ENCODE data around the gene SOWAHA. TPM values are rescaled to one million over a fixed set of nuclear protein-coding genes. Genes with fewer than 3 reads are reported as not detected.

SOWAHA gene
- total RNA-seq (2021) (not detected in 2 replicates), Bru-seq, nascent RNA (not detected), BruChase-seq, experiment 1, labeled RNA remaining after a 2-hour chase (percentile 25 among the genes with signal in this experiment), BruChase-seq, experiment 2, labeled RNA remaining after a 6-hour chase (percentile 14 among the genes with signal in this experiment)
- long read RNA-seq, result 0 reads

DNA sequence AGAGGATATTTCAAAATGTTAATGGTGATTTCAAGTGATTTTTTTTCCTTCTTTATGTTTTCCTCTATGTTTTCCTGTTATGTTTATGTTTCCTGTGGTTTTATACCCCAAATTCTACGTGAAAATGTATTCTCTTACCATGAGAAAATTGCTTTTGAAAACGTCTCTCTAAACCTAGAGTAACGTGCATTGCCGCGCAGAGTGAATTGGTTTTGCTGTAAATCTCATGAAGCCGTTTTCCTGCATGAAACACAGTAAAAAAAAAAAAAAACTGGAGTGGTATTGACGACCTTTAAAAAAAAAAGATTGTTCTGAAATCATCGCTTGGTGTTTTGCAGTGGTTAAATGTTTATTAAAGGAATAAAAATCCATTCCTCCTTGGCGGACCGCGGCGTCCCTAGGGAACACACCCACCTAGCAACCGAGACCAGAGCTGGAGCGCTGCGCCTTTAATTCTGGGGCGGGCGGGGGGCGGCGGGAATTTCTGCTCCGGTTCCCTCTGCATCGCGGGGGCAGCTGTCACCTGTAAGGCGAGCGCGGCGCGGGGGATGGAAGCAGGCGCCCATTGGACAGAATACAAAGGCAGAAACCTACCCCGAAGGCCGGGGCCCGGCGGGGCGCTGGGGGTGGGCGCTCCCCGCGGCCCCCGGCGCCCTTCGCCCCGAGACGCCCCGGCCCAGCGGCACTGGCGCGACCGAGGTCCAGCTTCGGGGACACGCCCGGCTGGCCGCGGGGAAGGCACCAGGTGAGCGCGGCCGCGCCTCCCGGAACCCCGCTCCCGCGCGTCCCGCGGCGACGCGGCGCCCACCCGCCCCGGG, at the start of gene SOWAHA:
Gene SOWAHA (plus strand): TSS at position 522 of the 818 bp plus-strand sequence. CDS start 320 bp downstream, outside the sequence.
- H4K20me1 ChIP-seq (ENCODE audit: insufficient read depth), result no peaks in the 10 kb centered on the region
- H3K4me2 ChIP-seq, result peak within 1 kb of the TSS; percentile 84
- peak in 1 of 2 experiments; percentile 19 for DNase-seq
- H3K79me2 ChIP-seq (ENCODE audit: low read depth), result no peaks in the 10 kb centered on the region
- no peak within 1 kb of the TSS for H3K27ac ChIP-seq
- TF ChIP-seq CTCF (conservative IDR thresholded peaks at IDR 0.05) (no peak), EZH2 (IDR thresholded peaks at IDR 0.05; ENCODE audit: low read depth) (no peak)
- H3K9me3 ChIP-seq (ENCODE audit: insufficient read depth, low read depth), result no peaks in the 10 kb centered on the region
- ChIA-PET POLR2A (ENCODE audit: unreplicated experiment) (interaction anchor here (0.6 kb wide), 1 partner anchor 32 kb away, joined by 11 read pairs; no protein-coding TSS in a partner anchor), CTCF (interaction anchor here (0.6 to 0.7 kb wide), 2 partner anchors 39 to 42 kb away, joined by 3 to 4 read pairs; no protein-coding TSS in a partner anchor)
- H2AFZ ChIP-seq, result peak within 1 kb of the TSS; percentile 65
- BruUV-seq (replicated peaks), result no TSS peak
- H3F3A ChIP-seq (ENCODE audit: insufficient read depth, low read depth), result peaks cover 14% of the 10 kb centered on the region; the same call in 1 of the 2 replicates
- intact Hi-C loops (cut with micrococcal nuclease; ENCODE audit: unreplicated experiment), result loop anchor here (2.0 kb wide), 1 partner anchor 428 kb away; no protein-coding TSS in a partner anchor
- H3K36me3 ChIP-seq (ENCODE audit: low read depth), result no peaks in the 10 kb centered on the region
- no peaks in the 10 kb centered on the region for H3K27me3 ChIP-seq (ENCODE audit: insufficient read depth, low read depth)
- peaks cover 21% of the 10 kb centered on the region for H3K4me1 ChIP-seq (replicated peaks; ENCODE audit: insufficient read depth)
- no peaks in the 10 kb centered on the region for H3K9me2 ChIP-seq (ENCODE audit: insufficient read depth)
- peak within 1 kb of the TSS; percentile 52; the same call in 1 of the 2 replicates for H3K4me3 ChIP-seq

GRCh38 chr5:132764051-132764450, 49.1 kb upstream of the SOWAHA start:
- Histone ChIP-seq H3K9me3 (ENCODE audit: insufficient read depth, low read depth) (no peaks in the 10 kb centered on the region), H2AFZ (no peak overlapping the region), H3K27ac (no peak overlapping the region), H3F3A (ENCODE audit: insufficient read depth, low read depth) (no peaks in the 10 kb centered on the region), H3K4me1 (replicated peaks; ENCODE audit: insufficient read depth) (0 out of 2 replicates have a peak, but pooled peaks cover 4% of the 10 kb centered on the region), H4K20me1 (ENCODE audit: insufficient read depth) (no peaks in the 10 kb centered on the region), H3K4me3 (no peak overlapping the region), H3K4me2 (no peak overlapping the region), H3K9me2 (ENCODE audit: insufficient read depth) (no peaks in the 10 kb centered on the region), H3K79me2 (ENCODE audit: low read depth) (no peaks in the 10 kb centered on the region), H3K27me3 (ENCODE audit: insufficient read depth, low read depth) (no peaks in the 10 kb centered on the region), H3K36me3 (ENCODE audit: low read depth) (no peaks in the 10 kb centered on the region)
- POLR2A ChIA-PET (ENCODE audit: unreplicated experiment), result no interaction called here
- CTCF ChIA-PET, result no interaction called here
- TF ChIP-seq EZH2 (IDR thresholded peaks at IDR 0.05; ENCODE audit: low read depth) (no peak), CTCF (conservative IDR thresholded peaks at IDR 0.05) (no peak)
- intact Hi-C loops (cut with micrococcal nuclease; ENCODE audit: unreplicated experiment), result no loop called here
- no peak for DNase-seq
- no TSS peak for BruUV-seq (replicated peaks)

DNA sequence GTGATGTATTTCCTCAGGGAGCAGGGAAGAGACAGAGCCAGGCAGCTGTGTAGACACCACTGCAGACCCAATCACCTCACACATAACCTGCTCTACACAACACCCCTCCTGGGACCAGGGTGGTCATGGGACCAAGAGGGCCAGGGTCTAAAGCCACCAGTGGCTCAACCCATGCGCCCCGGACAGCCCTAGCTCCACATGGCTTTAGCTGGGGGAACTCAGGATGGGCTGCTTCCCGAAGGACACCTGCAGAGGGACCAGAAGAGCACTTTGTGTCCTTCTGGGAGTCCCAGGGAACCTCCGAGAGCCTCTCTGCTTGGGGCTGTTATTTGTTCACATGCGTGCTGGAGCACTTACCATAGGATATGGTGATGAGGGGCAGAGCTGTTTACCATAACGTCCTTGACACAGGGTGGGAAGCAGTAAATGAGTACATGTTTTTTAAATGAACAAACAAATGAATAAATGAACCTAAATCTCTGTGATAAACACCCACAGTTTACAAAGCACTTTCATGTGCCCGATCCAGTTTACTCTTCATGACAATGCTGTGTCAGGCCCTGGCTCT, 48.3 kb upstream of the SOWAHA start:
- BruUV-seq (replicated peaks), result no TSS peak
- CTCF ChIA-PET, result no interaction called here
- no peaks in the 10 kb centered on the region for H3K27me3 ChIP-seq (ENCODE audit: insufficient read depth, low read depth)

More for the DNA sequence above, 48.3 kb upstream of the SOWAHA start:
- Histone ChIP-seq H3K4me1 (replicated peaks; ENCODE audit: insufficient read depth) (no peaks in the 10 kb centered on the region), H3K9me2 (ENCODE audit: insufficient read depth) (no peaks in the 10 kb centered on the region), H3K9me3 (ENCODE audit: insufficient read depth, low read depth) (no peaks in the 10 kb centered on the region), H3K4me2 (no peak overlapping the region), H3K4me3 (no peak overlapping the region), H3K27ac (no peak overlapping the region), H3K36me3 (ENCODE audit: low read depth) (no peaks in the 10 kb centered on the region), H2AFZ (no peak overlapping the region), H3F3A (ENCODE audit: insufficient read depth, low read depth) (no peaks in the 10 kb centered on the region), H3K79me2 (ENCODE audit: low read depth) (no peaks in the 10 kb centered on the region), H4K20me1 (ENCODE audit: insufficient read depth) (no peaks in the 10 kb centered on the region)
- no peak for DNase-seq
- POLR2A ChIA-PET (ENCODE audit: unreplicated experiment), result no interaction called here
- intact Hi-C loops (cut with micrococcal nuclease; ENCODE audit: unreplicated experiment), result no loop called here
- TF ChIP-seq CTCF (conservative IDR thresholded peaks at IDR 0.05) (no peak), EZH2 (IDR thresholded peaks at IDR 0.05; ENCODE audit: low read depth) (no peak)

All from PC-9 (cell line).